Brain microvascular endothelial cell (primary cell): ENCODE data around the gene SOX5.

Experiments used
- DNase-seq: peaks from one replicate; pipeline ENCODE4 v3.0.0-alpha.2; 2020
- H3K27ac ChIP-seq: fragments of 250-450 bp; sonication (Bioruptor Pico); 2 replicates; pipeline ENCODE4 v1.5.1; 2020; ENCODE audit warnings: mild to moderate bottlenecking, moderate library complexity
- H3K27me3 ChIP-seq: fragments of 250-450 bp; sonication (Bioruptor Pico); replicated peaks from 2 replicates; pipeline ENCODE4 v1.5.1; 2020; ENCODE audit warnings: mild to moderate bottlenecking
- H3K36me3 ChIP-seq: fragments of 250-450 bp; sonication (Bioruptor Pico); replicated peaks from 2 replicates; pipeline ENCODE4 v1.5.1; 2020; ENCODE audit warnings: mild to moderate bottlenecking
- H3K4me3 ChIP-seq: 2 replicates; pipeline ENCODE4 v1.5.1; 2011; ENCODE audit warnings: low read depth, mild to moderate bottlenecking, control low read depth, low read length, moderate library complexity
- CTCF ChIP-seq: IDR thresholded peaks from 2 replicates; pipeline ENCODE4 v1.5.1; 2011; ENCODE audit warnings: low read depth, mild to moderate bottlenecking, moderate library complexity, low read length, control low read depth, inconsistent platforms; ENCODE audit errors: missing control alignments
- in situ Hi-C: cut with HindIII; loops from 2 replicates; pipeline ENCODE4 v1.10.0; 2017; ENCODE audit warnings: low sequenced_read_pairs, low pct_ligation_motif_present

The SOX5 gene

GRCh38 chr12:23555180-23555824 lies 394.2 kb downstream of the SOX5 start:
- H3K27ac ChIP-seq, result no peak overlapping the region
- no peak for DNase-seq
- TF ChIP-seq CTCF, result no peak
- H3K4me3 ChIP-seq, result no peak overlapping the region
- H3K27me3 ChIP-seq, result no peaks in the 10 kb centered on the region
- H3K36me3 ChIP-seq, result no peaks in the 10 kb centered on the region
- in situ Hi-C loops, result no loop called here

DNA sequence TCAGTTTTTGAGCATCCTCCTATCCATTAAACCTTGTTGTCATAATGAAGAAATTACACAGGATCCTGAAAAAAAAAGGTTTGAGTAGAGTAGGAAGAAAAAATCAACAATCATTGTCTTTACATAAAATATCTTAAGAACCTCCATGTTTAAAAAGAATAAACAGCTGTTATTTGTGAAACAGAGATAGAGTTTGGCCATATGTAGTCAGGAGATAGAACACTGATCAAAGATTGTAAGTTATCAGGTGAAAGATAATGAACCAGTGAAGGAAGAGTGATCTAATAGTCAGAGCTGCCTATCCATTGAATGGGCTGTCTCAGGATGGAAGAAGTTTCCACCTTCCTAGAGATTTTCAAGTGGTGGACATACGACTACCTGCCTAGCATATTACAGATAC lies 397.1 kb downstream of the SOX5 start:
- H3K36me3 ChIP-seq, result no peaks in the 10 kb centered on the region
- in situ Hi-C loops, result no loop called here
- H3K4me3 ChIP-seq, result no peak overlapping the region
- H3K27me3 ChIP-seq, result no peaks in the 10 kb centered on the region
- H3K27ac ChIP-seq, result no peak overlapping the region
- DNase-seq, result no peak
- TF ChIP-seq CTCF, result no peak

GRCh38 chr12:23550753-23551152 lies 398.7 kb downstream of the SOX5 start:
- Histone ChIP-seq H3K27ac (no peak overlapping the region), H3K36me3 (no peaks in the 10 kb centered on the region), H3K4me3 (no peak overlapping the region), H3K27me3 (no peaks in the 10 kb centered on the region)
- no peak for DNase-seq
- in situ Hi-C loops, result no loop called here
- TF ChIP-seq CTCF, result no peak

- no peak for TF ChIP-seq CTCF
- in situ Hi-C loops, result no loop called here
- H3K27ac ChIP-seq, result no peak overlapping the region
- no peaks in the 10 kb centered on the region for H3K36me3 ChIP-seq
- no peak overlapping the region for H3K4me3 ChIP-seq
- DNase-seq, result no peak
- no peaks in the 10 kb centered on the region for H3K27me3 ChIP-seq
Measured at GRCh38 chr12:23548742-23549141, 400.7 kb downstream of the SOX5 start.

GRCh38 chr12:23546756-23547155 lies 402.7 kb downstream of the SOX5 start:
- H3K27me3 ChIP-seq, result no peaks in the 10 kb centered on the region
- no peak overlapping the region for H3K4me3 ChIP-seq
- in situ Hi-C loops, result no loop called here
- no peaks in the 10 kb centered on the region for H3K36me3 ChIP-seq
- H3K27ac ChIP-seq, result no peak overlapping the region
- no peak for DNase-seq
- TF ChIP-seq CTCF, result no peak

GRCh38 chr12:23543767-23544166 lies 405.7 kb downstream of the SOX5 start:
- in situ Hi-C loops, result no loop called here
- no peak overlapping the region for H3K27ac ChIP-seq
- H3K27me3 ChIP-seq, result no peaks in the 10 kb centered on the region
- H3K4me3 ChIP-seq, result no peak overlapping the region
- no peak for DNase-seq
- no peak for TF ChIP-seq CTCF
- no peaks in the 10 kb centered on the region for H3K36me3 ChIP-seq
